ENCODE results near the gene SSBP3. TPM values are rescaled to one million over a fixed set of nuclear protein-coding genes. Genes with fewer than 3 reads are reported as not detected.

The SSBP3 gene
- total and polyA plus RNA-seq, 9 of the 15 experiments (the other 6 are each of a cell fraction or from before 2014, with no cell fraction given) = 8.7 to 108 (median 33.8) TPM

- TF ChIP-seq POLR2AphosphoS5 (IDR thresholded peaks at IDR 0.05; ENCODE audit: control insufficient read depth, insufficient read depth, low read depth, low read length) = peak; percentile 57
- TF ChIP-seq EP400 (IDR thresholded peaks at IDR 0.05) = peak; percentile 52
- TF ChIP-seq, protein P1, sequence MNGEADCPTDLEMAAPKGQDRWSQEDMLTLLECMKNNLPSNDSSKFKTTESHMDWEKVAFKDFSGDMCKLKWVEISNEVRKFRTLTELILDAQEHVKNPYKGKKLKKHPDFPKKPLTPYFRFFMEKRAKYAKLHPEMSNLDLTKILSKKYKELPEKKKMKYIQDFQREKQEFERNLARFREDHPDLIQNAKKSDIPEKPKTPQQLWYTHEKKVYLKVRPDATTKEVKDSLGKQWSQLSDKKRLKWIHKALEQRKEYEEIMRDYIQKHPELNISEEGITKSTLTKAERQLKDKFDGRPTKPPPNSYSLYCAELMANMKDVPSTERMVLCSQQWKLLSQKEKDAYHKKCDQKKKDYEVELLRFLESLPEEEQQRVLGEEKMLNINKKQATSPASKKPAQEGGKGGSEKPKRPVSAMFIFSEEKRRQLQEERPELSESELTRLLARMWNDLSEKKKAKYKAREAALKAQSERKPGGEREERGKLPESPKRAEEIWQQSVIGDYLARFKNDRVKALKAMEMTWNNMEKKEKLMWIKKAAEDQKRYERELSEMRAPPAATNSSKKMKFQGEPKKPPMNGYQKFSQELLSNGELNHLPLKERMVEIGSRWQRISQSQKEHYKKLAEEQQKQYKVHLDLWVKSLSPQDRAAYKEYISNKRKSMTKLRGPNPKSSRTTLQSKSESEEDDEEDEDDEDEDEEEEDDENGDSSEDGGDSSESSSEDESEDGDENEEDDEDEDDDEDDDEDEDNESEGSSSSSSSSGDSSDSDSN (IDR thresholded peaks at IDR 0.05; ENCODE audit: borderline replicate concordance in 1 of 2, low read depth in 2 of 2, low read length in 2 of 2) = peak; percentile 67 to 83; a peak in 3 of 4 replicates
- peak; percentile 67; the same call in 1 of the 2 replicates for TF ChIP-seq MTA3 (IDR thresholded peaks at IDR 0.05; ENCODE audit: borderline replicate concordance)
- no peak for TF ChIP-seq NCOA2 (IDR thresholded peaks at IDR 0.05; ENCODE audit: partially characterized antibody in 2 of 2)
- TF ChIP-seq BHLHE40 (IDR thresholded peaks at IDR 0.05; ENCODE audit: low read length) = peak; percentile 41
- TF ChIP-seq HNRNPL (IDR thresholded peaks at IDR 0.05; ENCODE audit: low read depth, low read length) = 0 out of 2 replicates have a peak, but pooled peaks have one; percentile 29
- no peak for TF ChIP-seq ATF1 (CRISPR knock-in tag; IDR thresholded peaks at IDR 0.05)
- TF ChIP-seq ATF1 (tag; IDR thresholded peaks at IDR 0.05) = 0 out of 2 replicates have a peak, but pooled peaks have one; percentile 37
- TF ChIP-seq, protein P2, sequence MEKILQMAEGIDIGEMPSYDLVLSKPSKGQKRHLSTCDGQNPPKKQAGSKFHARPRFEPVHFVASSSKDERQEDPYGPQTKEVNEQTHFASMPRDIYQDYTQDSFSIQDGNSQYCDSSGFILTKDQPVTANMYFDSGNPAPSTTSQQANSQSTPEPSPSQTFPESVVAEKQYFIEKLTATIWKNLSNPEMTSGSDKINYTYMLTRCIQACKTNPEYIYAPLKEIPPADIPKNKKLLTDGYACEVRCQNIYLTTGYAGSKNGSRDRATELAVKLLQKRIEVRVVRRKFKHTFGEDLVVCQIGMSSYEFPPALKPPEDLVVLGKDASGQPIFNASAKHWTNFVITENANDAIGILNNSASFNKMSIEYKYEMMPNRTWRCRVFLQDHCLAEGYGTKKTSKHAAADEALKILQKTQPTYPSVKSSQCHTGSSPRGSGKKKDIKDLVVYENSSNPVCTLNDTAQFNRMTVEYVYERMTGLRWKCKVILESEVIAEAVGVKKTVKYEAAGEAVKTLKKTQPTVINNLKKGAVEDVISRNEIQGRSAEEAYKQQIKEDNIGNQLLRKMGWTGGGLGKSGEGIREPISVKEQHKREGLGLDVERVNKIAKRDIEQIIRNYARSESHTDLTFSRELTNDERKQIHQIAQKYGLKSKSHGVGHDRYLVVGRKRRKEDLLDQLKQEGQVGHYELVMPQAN (IDR thresholded peaks at IDR 0.05; ENCODE audit: borderline replicate concordance) = 0 out of 2 replicates have a peak, but pooled peaks have one; percentile 35
- peak; percentile 73 for TF ChIP-seq LEF1 (IDR thresholded peaks at IDR 0.05)
- TF ChIP-seq HDGF (IDR thresholded peaks at IDR 0.05) = peak; percentile 92; the same call in 1 of the 2 replicates
- TF ChIP-seq BCOR (IDR thresholded peaks at IDR 0.05) = peak; percentile 51; the same call in 1 of the 2 replicates
- peak; percentile 49 for TF ChIP-seq RBBP5 (IDR thresholded peaks at IDR 0.05; ENCODE audit: borderline replicate concordance, insufficient read depth, low read length, poor library complexity, severe bottlenecking)
- TF ChIP-seq SETDB1 (IDR thresholded peaks at IDR 0.05; ENCODE audit: low read length) = no peak
- peak; percentile 74 for TF ChIP-seq HNRNPLL (IDR thresholded peaks at IDR 0.05; ENCODE audit: low read depth, low read length, poor library complexity, severe bottlenecking)
- TF ChIP-seq XRCC5 (IDR thresholded peaks at IDR 0.05; ENCODE audit: low read depth, low read length) = peak; percentile 60
- TF ChIP-seq ZBTB11 (CRISPR knock-in tag; IDR thresholded peaks at IDR 0.05) = peak in 1 of 3 experiments; percentile 10; a peak in 1 of 6 replicates
- TF ChIP-seq CBFA2T3 (IDR thresholded peaks at IDR 0.05) = peak; percentile 70
- TF ChIP-seq STAT5A (IDR thresholded peaks at IDR 0.05; ENCODE audit: borderline replicate concordance, low read length) = peak; percentile 50; the same call in 1 of the 2 replicates
Observed at GRCh38 chr1:54377040-54377691, 29.0 kb downstream of the SSBP3 start (continued).
